LNCAP (cell line): ENCODE measurements around the gene REPIN1.

Source experiments
- TF ChIP-seq, protein P1 (sequence below): fragments of 450-650 bp; IDR thresholded peaks from 2 replicates; pipeline ENCODE4 v1.5.1; 2017; ENCODE audit warnings: mild to moderate bottlenecking

The REPIN1 gene

DNA sequence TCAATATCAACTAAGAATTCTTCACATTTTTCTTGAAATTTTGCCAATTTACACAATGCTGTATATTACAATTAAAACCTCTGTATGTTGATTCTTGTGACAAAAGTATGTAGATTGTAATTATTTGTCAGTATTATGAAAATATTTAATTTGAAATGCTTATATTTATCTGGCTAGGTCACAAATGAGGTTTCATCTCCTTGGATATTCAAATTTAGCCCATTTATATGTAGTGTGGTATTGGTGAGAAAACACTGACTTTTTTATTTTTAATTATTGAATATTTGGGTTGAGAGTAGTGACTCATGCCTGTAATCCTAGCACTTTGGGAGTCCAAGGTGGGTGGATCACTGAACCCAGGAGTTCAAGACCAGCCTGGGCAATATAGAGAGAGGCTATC is 24.3 kb upstream of the REPIN1 start:
- TF ChIP-seq, protein P1, sequence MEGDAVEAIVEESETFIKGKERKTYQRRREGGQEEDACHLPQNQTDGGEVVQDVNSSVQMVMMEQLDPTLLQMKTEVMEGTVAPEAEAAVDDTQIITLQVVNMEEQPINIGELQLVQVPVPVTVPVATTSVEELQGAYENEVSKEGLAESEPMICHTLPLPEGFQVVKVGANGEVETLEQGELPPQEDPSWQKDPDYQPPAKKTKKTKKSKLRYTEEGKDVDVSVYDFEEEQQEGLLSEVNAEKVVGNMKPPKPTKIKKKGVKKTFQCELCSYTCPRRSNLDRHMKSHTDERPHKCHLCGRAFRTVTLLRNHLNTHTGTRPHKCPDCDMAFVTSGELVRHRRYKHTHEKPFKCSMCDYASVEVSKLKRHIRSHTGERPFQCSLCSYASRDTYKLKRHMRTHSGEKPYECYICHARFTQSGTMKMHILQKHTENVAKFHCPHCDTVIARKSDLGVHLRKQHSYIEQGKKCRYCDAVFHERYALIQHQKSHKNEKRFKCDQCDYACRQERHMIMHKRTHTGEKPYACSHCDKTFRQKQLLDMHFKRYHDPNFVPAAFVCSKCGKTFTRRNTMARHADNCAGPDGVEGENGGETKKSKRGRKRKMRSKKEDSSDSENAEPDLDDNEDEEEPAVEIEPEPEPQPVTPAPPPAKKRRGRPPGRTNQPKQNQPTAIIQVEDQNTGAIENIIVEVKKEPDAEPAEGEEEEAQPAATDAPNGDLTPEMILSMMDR = no peak

DNA sequence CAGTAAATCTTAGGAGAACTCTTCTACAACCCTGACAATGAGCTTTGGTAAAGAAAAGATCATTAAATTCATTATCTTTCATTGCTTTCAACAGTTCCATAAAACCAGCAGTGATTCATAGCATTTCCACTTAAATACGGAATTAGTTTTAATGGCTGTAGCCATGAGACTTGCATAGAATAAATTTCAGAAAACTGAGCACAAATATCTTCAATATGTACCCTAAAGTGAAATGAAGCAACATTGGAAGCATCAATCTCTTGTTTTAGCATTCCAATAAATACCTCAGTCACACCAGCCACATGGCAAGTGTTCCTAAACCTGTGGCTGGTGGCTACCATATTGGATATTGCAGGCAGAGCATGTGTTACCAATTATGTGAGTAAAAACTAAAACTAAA is 23.6 kb upstream of the REPIN1 start:
- TF ChIP-seq, protein P1 = no peak

DNA sequence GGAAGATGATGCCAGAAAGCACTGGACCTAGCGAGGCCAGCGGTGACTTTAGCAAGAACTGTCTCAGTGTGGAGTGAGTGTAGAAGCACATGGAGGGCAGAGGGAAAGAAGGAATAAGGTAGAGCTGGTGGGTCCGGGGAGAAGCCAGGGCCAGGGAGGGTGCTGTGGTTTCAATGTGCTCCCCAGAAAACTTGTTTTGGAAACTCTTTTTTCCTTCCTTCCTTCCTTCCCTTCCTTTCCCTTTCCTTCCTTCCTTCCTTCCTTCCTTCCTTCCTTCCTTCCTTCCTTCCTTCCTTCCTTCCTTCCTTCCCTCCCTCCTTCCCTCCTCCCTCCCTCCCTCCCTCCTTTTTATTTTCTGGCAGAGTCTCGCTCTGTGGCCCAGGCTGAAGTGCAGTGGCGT is 21.7 kb upstream of the REPIN1 start:
- TF ChIP-seq, protein P1 = no peak

DNA sequence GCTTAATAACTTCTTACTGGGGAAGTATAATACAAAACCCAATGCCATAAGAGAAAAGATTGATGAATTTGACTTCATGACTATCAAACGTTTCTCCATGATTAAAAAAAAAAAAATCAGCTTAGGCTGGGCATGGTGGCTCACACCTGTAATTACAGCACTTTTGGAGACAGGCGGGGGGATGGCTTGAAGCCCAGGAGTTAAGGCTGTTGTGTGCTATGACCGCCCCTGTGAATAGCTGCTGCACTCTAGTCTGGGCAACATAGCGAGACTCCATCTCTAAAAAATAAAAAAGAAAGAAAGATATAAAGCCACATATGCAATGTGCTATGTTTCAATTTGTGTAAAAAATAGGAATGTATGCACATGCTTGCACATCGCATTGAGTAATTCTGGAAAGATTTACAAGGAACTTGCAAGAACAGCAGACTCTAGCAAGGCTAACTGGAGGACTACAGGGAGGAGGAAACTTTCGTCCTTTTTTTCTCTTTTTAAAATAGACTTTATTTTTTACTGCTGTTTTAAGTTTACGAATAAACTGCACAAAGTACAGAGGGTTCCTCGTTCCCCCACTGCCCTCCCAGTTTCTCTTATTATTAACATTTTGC is 16.9 kb upstream of the REPIN1 start:
- TF ChIP-seq, protein P1 = no peak

DNA sequence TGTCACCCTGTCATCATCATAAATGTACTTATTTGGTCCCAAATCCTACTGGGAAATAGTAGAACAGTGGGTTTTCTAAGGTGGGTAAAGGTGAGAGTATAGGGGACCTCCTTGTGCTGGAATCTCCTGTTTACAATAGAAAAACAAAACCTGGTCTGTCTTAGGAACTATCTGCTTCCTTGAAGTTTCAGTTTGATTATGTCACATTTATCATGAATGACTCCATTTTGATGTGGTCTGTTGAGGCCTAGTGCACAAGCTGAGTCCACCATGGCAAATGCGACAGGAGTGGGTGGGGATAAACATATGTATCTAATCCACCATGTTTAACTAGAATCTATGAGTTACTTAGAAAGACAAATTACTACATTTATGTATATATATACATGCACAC is 13.0 kb upstream of the REPIN1 start:
- TF ChIP-seq, protein P1 = no peak

DNA sequence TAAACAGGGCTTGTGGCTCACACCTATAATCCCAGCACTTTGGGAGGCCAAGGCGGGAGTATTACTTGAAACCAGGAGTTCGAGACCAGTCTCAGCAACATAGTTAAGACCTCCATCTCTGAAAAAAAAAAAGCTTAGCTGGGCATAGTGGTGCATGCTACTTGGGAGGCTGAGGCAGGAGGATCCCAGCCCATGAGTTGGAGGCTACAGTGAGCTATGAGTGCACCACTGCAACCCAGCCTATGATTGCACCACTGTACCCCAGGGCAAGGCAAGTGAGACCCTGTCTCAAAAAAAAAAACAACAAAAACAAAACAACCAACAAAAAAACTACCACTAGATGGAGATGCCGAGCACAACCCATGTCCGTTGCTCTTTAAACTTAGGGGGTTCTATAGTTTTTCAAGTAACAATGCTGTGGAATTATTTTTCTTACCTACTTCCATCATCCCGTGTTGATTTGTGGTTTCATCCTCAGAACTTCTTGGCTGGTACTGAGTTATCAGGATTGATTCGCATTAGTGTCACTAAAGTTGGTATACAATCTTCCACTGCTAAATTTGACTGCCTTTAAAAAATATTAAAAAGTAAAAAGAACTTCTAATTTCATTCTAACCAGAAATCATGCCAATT is 12.2 kb upstream of the REPIN1 start:
- TF ChIP-seq, protein P1 = peak; percentile 73

DNA sequence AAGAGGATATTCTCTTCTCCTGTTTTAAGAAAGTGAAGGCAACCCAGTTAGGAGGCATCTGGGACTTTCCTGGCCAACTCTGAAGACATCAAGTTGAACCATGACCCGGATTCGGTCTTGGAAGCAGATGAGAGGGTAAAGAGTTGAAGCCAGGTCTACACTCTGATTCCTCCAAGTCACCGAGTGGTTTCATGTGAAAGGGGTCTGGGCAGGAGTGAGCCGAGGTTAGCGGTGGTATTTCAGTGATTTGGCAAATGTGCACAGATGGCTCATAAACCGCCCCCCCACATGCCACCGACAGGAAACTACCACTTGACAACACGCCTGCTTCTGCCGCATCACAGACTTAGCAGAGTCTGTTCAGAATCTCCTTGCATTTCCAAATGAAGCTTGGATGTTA is 11.4 kb upstream of the REPIN1 start:
- TF ChIP-seq, protein P1 = no peak
